LNCaP clone FGC (cell line): ENCODE results near the gene PRKN.

Source experiments
- DNase-seq: peaks from one replicate; pipeline ENCODE4 v3.0.0-alpha.2; 2011; ENCODE audit warnings: low read depth
- H3K4me3 ChIP-seq: 2 replicates; pipeline ENCODE4 v1.5.1; 2011; ENCODE audit warnings: mild to moderate bottlenecking, low read depth, low read length, control low read depth
- TF ChIP-seq, protein P1 (sequence below): IDR thresholded peaks from 2 replicates; pipeline ENCODE4 v1.5.1; 2012; ENCODE audit warnings: mild to moderate bottlenecking; ENCODE audit not compliant: control insufficient read depth, insufficient read depth; ENCODE audit errors: extremely low read depth

PRKN gene

DNA sequence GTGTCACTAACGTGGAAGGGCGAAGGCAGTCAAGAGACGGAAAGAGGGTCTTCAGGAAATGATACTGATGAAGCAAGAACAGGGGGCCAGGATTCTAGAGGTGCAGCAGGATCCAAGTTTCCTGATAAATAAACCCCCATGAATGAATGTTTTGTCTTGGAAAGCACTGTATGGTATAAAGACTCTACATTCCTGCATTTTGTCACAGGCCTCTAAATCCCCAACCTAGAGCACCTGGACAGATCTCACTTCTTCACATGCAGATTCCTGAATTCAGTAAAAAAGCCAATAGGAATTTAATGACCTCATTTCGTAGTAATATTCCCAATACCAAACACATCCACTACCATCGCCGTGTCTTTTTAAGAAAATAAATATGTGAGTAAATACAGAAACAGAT, 577.8 kb downstream of the PRKN start:
- DNase-seq, result no peak
- TF ChIP-seq, protein P1, sequence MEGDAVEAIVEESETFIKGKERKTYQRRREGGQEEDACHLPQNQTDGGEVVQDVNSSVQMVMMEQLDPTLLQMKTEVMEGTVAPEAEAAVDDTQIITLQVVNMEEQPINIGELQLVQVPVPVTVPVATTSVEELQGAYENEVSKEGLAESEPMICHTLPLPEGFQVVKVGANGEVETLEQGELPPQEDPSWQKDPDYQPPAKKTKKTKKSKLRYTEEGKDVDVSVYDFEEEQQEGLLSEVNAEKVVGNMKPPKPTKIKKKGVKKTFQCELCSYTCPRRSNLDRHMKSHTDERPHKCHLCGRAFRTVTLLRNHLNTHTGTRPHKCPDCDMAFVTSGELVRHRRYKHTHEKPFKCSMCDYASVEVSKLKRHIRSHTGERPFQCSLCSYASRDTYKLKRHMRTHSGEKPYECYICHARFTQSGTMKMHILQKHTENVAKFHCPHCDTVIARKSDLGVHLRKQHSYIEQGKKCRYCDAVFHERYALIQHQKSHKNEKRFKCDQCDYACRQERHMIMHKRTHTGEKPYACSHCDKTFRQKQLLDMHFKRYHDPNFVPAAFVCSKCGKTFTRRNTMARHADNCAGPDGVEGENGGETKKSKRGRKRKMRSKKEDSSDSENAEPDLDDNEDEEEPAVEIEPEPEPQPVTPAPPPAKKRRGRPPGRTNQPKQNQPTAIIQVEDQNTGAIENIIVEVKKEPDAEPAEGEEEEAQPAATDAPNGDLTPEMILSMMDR, result no peak
- no peak overlapping the region for H3K4me3 ChIP-seq

DNA sequence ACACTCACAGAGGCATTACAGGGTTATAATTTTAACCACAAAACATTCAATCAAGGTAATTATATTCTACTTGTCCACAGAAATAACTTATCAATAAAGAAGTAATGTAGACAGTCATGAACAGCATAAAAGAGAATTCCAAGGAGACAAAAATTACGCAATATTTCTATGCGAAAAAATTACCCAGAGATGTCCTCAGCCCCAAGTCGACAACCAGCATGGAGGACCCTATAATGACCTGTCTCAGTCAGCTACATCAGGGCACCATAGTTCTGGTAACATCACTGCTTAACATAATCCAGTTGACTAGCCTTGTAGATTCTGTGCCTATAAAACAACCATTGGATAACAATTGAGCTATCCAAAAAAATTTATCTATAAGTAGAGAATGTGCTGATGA, 579.8 kb downstream of the PRKN start:
- TF ChIP-seq, protein P1, result no peak
- DNase-seq, result no peak
- H3K4me3 ChIP-seq, result no peak overlapping the region

DNA sequence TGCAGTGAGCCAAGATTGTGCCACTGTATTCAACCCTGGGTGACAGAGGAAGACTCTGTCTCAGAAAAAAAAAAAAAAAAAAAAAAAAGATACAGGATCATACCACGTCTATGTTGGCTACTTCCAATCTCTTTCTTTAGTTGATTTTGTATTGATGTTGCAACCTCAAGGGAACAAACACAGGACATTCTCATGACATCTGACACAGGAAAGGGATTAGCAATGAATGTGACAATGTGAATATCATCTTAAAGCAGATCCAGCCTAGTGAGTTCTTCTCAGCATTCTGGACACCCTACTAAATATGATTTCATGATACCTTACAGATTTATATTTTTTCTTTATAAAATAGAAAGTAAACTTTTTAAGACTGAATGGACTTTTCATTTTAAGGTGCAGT, 580.3 kb downstream of the PRKN start:
- DNase-seq, result no peak
- TF ChIP-seq, protein P1, result no peak
- H3K4me3 ChIP-seq, result no peak overlapping the region

DNA sequence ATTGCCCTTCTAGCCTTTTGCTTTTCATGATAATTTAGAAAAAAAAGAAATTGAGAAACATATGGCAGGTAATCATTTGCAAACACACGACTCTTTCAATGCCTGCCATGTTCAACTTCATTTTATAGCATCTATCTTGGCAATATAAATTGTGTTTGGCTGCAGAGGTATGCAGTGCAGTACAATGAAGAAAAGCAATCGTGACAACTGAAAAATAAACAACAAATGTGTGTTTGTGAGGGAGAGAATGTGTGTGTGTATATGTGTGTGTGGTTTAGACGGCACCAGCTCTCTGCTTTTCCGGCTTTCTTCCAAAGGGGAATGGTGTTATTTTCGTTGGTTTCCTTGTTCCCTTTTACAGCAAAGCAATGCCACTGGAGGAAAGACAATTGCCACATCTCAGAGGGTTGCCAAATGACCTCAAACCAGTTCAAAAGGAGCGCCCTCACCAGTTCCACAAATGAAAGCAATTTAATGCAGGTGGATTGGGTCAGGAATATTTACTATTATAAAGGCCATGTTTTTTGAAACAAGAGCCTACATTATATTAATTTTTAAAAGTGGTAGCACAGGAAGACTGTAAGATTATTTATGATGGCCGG, 587.2 kb downstream of the PRKN start:
- DNase-seq, result no peak
- TF ChIP-seq, protein P1, result no peak
- H3K4me3 ChIP-seq, result no peak overlapping the region

DNA sequence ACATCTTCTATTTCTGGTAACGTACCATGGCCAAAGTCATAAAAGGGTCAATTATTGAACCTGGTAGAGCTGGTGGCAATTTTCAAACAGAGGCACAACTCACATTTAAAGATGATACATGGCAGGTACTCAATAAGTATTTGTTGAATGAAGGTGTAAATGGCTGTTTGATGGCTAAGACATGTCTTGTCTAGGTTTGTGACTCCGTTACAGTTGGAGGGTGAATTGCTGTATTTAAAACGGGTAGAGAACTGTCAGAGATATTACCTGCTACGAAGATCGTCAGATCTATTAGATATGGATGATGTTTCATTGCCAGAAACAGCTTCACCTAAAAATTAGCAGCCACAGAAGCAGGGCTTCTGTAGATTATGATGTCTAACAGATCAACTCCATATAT, 601.9 kb downstream of the PRKN start:
- DNase-seq, result no peak
- TF ChIP-seq, protein P1, result no peak
- H3K4me3 ChIP-seq, result no peak overlapping the region

DNA sequence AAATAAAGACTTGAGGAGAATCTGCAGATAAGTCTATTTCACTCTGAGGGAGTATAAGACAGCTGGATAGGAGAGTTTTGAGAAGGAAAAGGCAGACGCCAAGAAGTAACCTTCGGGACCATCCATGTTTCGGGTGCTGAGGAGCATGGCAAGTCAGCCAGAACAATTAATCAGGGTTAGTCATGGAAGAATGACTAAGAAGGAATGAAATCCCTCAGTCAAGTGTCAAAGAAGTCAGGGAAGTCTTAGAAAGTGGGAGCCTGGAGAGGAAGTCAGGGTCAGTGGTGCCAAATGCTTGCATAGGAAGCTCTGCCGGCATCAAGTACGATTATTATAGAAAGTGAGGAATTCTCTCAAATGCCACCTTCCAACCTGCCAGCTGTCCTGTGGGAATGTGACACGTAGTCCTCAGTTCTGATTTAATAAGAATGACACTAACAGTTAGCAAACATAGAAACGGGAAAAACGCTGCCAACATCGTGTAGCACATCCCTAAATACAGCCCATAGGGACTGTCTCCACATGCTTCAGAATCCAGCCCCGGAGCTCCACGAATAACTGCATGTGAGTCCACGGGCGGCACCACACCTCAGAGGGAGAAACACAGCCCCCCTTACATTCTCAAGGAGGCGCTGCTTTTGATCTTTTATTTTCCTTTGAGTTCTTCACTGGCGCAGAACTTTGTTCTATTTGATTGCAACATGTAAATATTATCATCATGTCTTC, 602.7 kb downstream of the PRKN start:
- TF ChIP-seq, protein P1, result no peak
- H3K4me3 ChIP-seq, result no peak overlapping the region
- no peak for DNase-seq

DNA sequence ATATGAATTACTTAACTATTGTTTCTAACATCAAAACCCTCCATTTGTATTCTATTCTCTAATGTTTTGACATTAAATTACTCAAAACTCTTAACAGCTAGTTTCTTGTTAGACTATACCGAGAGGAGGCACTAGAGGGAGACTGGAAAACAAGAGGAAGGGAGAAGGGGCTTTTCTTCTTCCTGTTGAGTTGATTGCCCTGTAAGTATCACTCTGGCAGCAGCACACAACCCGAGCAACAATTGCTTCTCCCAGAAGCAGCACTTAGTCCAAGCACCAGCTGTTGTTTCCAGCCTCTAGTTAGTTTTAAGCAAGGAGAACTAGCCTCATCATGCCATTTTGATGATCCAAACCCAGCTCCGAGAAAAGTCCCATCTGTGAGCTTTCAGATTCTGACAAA, 603.8 kb downstream of the PRKN start:
- no peak overlapping the region for H3K4me3 ChIP-seq
- TF ChIP-seq, protein P1, result peak; percentile 28
- no peak for DNase-seq
